GDM1 (cell line): ENCODE measurements around the gene CALML3.

Source experiments
- DNase-seq: peaks from one replicate; lab custom pipeline; 2025; lab: John Stamatoyannopoulos, UW

The CALML3 gene

DNA sequence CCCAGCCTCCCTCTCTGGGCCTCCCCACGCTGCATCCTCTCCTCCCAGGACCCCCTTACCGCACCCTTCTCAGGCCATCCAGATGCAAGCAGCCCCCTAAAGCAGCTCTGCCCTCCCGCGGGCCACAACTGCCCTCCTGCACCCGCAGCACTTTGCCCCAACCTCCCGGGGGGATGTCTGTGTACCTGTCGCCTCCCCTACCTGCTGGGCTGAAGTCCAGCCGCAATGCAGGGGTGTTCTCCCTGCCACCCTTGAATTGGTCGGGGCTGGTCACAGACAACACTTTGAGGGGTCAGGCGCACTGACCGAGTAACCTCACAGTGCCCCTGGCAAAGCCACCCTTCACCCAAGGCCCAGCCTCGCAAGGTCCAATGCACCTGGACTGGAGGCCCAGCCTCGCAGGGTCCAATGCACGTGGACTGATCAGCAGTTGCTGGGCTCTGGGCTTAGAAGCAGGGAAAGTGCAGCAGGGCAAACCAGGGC lies 17.1 kb upstream of the CALML3 start:
- DNase-seq: no peak

DNA sequence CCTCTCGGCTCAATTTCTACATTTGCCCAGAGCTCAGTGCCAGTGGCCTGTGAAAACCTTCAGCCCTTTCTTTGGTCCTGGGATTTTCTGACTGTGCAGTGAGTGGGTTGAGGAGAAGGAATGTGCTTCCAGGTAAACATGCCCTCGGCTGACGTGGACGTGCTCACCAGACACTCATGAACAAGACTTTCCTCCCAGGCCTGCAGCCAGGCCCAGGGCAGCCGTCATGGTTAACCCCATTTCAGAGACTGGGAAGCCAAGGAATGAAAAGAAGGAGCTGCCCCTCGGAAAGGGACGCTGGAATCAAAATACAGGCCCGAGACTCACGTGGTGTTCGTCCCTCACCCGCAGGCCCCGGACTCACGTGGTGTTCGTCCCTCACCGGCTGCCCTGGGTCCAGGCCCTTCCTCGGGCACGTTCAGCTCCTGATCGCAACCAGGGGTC lies 16.6 kb upstream of the CALML3 start:
- no peak for DNase-seq

DNA sequence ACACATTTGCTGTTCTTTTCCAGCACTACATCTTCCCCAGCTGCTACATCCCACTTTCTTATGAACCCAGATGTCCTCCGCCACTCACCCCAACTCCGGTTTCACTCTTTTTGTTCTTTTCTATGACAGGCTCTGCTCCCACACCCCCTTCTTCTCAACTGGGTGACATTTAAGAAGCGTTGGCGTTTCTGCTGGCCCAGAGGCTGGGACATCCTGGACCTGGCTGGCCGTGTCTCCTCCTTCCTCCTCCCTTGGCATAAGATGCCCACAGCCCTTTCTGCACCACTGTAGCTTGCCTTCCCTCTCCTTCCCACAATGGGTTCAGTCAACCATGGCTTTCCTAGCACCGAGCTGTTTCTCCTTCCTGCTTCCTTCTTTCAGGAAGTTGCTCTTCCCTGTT lies 16.0 kb upstream of the CALML3 start:
- DNase-seq: no peak

DNA sequence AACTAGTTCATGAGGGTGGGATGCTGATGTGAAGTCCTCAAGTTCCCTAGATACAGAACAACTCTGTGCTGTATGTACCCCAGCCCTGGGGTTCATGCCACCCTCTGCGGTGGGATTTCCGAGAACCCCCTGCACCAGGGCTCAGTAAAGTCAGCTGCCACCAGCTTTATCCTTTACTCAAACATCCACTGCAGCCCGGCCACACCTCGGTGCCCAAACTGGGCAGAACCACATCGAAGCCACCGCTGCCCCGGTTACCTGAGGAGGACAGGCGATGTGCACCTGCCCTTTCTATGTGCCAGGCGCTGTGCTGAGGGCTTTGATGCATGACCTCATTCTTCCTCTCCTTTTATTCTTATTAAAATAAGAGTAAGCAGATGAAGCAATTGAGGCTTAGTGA lies 15.5 kb upstream of the CALML3 start:
- DNase-seq: no peak

DNA sequence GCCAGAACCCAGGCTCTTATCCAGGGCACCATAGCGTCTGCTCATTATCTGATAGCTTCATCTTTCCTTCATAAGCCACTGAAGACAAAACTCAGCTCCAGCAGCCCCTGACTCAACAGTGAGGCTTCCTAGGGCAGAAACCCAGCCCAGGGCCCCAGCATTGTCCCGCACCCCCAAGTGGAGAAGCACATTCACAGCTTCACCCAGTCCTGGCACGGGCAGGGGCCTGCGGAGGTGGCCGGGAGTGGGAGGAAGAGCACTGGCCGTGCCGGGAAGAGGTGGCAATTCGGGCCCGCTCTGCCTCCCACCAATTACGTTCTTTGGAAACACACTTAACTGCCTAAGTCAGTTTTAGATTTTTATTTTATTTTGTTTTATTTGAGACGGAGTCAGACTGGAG lies 15.1 kb upstream of the CALML3 start:
- no peak for DNase-seq

DNA sequence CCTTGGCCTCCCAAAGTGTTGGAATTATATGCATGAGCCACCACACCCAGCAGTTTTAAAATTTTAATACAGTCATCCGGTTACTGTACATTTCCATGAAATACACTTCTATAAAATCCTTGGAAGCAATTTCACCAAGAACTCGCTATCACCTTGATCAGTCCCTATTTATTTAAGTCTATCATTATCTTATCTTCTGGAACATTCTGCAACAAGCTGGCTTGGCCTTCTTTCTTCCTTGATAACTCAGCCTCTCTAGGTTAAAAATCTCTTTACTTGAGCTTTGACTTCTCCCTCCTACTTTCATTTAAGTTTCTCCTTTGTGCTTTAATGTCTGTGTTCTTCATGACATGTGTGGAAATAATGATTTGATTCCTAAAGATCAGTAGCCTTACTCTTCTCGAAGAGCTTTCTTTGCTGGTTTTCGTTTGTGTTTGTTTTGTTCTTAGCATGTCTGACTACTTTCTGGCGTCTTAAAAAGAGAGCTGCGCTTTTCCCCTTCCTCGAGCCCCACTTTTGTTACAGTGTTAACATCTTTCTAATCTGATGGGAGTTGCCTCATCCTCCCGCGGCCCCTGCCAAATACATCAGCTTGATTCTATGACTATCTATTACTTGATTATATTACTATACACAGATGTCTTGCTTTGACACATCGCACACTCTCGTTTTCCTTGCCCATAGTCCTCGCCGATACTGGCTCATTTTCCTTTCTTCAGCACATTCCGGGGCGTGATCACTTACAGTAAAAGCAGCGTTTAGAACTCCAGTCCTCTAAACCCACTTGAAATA lies 14.3 kb upstream of the CALML3 start:
- no peak for DNase-seq

DNA sequence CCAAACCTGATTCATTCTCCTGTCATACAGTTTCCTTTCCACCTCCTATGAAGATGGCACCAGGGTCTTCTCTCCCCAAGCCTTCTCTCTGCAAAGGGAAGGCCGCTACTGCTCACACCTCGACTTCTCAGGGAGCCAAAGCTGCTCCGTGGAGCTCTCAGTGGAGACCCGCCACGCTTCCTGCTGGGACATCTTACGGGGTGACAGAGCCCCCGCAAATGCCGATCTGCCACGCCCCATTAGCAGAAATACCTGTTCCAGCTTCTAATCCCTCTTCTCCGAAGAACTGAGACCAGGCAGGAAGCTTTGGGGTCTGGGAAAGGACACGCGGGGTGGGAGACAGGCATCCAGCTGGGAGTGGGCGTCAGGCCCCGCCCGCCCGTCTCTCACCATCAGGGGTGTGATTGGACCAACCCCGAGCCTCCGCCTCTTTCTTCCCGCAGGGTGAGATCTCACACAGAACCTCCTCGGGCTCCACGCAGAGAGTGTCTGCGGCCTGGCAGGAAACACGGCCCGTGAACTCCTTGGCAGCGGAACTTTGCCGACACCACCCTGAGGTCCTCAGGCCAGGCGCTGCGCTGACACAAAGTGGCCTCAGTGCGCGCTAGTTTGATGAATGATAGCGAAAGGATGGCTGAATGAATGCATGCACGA lies 13.4 kb upstream of the CALML3 start:
- DNase-seq: no peak

DNA sequence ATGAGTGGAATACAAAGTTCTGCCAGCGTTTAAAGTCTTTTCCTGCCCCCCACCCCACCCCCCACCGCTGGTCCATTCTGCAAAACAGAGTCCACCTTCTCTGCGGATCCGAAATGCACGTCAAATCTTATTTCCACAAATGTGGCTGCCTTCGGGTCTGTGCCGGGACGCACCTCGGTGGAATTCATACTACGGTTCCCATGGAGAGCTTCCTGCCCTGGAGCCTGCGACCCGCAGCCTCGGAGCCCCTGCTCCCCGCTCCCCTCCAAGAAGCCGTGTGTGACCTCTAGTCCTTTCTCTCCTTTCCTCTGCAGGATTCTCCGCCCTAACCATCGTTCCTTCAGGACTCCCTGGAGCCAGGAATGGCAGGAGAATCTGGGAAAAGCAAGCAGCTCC lies 12.9 kb upstream of the CALML3 start:
- DNase-seq: no peak

DNA sequence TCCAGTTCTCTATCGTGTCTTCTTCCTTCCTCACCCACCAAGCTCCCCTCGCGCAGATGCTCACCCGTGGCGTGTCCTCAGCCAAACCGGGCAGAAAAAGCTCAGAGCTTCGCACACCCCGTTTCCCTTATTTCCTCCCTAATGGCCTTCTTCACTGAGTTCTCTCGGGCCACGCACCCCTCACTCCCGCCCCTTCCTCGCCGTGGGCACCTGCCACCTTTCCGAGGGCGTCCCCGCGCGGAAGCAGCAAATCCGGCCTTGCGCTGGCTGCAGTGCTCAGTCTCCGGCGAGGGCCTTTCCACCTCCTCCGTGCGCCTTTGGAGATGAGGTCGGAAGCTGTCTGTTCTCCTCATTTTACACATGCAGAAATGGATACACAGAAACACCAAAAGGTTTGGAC lies 12.4 kb upstream of the CALML3 start:
- no peak for DNase-seq

DNA sequence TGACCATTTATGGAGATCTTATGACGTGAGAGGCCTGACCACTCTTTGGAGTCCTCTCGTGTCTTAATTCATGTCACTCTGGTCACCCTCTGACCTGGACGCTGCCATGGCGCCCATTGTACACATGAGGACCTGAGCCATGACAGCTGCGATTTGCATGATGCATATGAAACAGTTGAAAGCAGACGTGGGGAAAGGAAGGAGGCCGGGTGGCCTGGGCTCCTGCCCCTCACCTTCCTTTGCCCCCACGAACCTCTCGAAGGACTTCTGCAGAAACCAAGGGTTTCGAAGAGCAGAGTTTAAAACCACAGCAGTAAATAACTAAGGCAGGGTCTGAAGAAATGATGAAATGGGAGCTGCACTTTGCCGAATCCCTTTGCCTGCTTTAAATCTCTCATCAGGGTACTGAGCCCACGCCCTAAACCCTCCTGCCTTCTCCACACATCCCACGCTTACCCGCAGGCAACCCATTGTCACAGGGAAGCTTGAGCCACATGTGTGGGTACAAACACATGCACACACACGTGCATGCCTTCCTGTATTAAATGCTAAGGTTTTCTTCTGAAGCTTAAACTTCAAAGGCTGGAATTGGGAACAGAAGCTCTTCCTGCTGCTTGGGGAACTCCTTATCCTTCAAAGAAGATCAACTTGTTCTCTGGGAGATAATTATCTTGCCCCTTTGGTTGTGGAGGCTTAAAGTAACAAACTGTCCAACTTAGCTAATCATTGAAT lies 11.7 kb upstream of the CALML3 start:
- DNase-seq: no peak

DNA sequence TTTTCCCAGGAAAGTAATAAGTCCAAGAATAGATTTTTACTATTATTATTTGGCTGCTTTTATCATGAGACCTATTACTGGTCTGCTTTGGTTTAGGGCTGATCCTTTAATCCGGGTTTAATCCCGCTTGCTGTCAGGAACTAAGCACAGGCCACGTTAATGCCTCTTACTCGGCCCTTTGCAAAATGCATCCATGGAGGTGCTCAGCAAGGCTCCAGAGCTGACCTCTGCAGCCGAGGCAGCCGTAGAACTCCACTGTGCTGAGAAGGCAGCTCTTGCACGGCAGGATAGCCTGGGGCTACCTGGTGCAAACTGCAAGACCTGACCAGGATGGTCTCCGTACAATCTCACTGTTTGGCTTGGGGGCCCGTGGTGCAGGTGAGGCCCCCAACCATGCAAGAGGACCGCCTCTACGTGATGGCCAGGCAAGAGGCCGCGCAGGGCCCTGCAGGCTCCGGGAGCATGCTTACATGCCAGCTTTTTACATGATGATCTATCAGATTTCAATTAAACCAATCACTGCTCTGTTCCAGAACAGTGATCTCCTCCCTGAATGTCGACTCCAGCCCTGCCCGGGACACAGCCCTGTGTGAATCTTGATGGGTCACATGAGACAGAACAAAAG lies 10.4 kb upstream of the CALML3 start:
- no peak for DNase-seq

DNA sequence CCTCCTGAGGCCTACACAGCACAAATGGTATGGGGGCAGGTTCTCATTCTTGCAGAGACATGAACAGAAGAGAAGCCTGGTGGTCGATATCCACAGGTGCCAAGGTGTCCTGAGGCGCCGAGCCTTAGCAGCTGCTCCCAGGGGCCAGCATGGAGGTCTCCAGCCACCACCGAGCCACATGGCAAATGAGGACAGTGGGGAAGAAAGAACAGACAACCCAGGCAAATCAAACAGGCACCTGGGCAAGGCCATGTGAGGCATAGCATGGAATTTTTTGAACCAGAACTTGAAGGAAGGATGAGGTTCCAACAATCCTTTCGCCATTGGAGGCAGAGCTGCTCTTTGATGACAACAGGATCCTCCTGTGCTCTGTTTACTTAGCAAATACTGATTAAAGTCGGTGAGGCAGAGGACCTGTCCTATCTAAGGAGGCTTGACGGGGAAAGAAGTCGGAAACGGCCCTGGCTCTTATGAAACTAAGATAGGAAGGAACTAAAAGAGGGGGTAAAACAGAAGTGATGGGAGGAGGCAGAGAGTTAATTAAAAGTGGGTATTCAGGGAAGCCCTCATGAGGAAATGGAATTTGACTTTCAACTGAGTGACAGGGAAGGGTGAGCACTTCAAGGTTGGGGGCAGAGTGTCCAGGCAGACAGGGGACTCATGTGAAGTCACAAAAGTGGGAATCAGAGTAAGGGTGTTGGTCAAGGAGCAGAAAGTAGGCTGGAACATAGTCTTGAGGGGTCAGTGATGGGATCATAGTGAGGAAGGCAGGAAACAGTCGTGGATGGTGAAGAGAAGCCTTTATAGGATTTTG lies 8.6 kb upstream of the CALML3 start:
- no peak for DNase-seq

DNA sequence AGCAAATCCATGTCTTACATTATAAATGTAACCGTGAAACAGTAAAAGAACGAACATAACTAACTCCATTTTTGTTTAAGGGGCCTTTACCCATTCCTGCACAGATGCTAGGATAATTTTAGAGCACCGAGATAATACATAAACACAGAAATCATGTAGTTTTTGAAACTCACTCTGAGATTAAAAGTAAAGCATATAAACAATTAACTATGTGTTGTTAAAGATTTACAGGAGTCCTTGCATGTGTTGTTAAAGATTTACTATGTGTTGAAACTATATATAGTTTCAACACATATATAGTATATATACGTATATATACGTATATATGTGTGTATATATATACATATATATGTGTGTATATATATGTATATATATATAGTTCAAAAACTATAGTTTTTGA lies 7.2 kb upstream of the CALML3 start:
- DNase-seq: no peak

DNA sequence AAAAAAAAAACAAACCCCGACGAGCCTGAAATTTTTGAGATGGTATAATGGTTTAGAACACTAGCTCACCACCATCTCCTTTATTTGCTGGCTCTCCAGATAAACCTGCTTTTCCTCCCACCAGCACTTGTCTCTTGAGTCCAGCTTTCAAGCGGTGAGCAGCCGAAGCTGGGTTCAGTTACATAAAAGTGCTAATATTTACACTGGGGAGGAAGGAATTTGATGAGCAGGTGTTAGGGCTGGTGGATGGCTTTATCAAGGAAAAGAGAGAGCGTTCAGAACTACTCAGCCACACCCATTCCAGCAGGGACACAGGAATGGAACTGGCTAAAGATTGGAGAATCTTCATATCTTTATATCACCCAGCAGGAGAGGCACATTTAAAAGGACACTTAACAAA lies 6.6 kb upstream of the CALML3 start:
- no peak for DNase-seq

DNA sequence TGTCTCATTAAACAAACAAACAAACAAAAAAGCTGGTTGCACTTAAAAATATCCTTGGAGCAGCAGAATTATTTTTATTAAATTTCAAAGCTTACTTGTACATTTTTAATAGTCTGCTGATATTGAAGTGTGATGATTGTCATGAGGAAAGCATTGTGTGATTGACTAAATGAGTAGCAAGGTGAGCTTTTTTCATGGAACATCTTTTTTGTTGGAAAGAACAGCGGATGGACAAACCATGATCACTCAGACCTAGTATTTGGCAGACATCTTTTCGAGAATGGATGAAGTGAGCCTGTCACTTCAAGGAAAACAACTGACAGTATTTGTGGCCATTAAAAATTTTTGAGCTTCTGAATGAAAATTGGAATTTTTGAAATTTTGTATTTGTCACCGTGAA lies 5.7 kb upstream of the CALML3 start:
- no peak for DNase-seq

DNA sequence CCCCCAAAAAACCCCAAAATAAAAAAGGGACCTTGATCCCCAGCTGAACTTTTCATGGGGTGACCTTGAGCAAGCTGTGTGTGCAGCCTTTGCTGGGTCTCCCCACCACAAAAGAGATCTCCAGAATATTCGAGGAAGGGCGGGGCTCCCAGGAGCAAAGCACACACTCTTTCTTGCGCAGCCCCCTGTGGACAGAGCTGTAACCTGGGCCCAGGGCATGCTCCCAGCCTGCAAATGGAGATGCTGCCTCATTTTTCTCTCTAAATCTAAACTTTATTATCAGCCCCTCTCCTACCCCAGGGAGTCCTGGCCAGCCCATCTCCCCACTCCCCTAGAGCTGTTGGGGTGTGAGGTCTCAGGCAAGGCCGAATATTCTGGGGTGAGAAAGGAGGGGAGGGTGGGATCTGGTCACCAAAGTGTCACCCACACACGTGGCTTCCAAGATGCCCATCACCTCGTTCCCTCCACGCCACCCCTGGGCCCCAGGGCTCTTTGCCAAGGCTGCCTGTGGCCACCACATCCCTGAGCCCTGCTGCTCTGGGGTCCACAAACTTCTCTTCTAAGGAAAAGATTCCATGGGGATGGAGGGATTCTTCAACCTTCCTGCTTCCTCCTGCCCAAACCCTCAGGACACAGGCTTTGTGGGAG lies 1.7 kb upstream of the CALML3 start:
- no peak for DNase-seq

DNA sequence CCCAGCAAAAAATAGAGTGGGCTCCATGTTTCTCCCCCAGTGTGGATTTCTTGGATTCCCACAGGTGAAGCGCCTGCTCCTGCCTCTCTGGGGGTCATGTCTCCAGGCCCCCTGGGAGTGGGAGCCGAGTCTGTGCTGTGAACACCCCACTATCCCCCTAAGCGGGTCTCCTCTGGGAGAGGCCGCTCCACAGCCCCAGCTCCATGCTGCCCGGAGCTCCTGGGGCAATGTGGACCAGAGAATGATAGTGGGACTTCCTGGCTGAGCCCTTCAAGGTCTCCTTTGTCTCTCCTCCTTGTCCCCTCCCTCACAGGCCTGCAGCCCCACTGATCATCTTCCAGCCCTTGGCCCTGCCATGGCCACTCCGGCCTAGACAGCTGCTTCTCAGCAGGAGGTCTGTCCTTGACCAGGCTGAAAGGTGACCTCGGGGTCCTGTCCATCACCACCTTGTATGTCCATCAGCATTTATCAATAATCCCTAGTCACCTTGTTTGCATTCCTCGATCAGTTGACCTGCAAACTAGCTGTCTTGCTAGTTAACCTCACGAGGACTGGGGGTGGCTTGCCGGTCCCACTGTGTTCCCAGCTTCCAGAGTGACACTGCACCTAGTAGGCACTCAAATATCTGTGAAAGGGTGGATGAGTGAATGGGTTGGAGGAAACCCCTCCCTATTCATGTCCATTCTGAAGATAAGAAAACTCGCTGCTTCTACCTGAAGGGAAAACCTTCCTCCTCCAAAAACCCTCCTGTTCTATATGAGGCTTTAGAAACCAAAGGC lies 776 bp upstream of the CALML3 start:
- DNase-seq: no peak

DNA sequence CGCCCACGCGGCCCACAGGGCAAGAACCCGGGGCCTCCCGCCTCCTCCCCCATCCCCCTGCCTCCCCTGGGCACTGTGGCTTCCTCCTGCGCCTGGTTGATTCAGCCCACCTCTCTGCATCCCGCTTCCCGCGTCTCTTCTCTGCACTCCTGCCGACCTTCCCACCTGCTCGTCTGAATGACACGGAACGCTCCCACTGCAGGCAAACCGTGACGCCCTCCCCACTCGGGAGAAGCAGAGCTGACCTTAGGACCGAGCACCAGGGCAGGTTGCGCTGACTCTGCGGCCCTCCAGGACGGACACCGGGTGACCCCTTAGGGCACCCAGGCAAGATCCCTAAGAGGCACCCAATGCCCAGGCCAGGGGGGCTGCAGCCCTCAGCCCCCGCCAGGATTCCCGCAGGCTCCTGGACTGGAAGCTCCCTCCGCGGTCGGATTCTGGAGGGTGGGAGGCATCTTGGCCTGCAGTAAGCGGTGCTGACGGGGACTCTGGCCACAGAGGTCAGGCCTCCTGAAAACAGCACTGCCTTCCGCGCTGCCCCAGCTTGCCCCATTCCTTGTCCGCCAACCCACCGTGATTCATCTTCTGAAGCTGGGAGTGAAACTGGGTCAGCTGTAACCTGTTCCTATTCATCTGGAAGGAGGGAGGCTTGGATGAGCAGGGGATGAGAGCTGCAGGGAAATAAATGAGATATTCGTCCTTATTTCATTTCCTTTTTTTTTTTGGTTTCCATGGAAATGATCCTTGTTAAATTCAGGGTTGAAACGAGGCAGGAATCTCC lies 990 bp downstream of the CALML3 start:
- no peak for DNase-seq

DNA sequence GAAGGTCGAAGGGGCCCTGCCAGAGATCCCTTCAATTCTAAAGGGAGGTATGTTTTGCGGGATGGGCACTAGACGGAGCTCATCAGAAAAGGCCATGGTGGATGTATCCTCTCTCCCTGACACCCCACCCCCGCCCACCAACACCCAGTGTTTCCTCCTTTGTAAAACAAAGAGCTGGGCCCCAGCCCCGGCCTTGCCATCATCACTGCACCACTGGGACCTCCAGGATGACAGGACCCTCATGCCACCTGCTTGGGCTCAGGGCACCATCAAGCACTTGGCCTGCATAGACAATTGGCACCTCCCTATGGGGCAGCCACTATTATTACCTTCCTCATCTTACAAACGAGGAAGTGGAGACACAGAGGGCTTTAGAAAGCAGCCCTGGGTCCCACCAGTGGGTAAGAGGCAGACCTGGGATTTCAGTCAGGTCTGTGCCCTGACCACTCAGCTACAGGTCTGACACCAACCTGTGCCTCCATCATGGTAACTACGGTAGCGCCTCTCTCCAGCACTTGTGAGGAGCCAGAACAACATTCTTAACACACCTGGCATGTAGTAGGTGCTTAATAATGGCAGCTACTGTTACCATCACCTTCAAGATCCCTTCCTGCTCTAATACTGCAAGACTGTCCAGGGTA lies 2.0 kb downstream of the CALML3 start:
- DNase-seq: no peak
